HG03575 (cell line): ENCODE data around the gene GPLD1.
"Not testable (repeated sequence)": the region's sequence is repeated elsewhere in the genome, so short reads cannot be mapped to it uniquely, and the experiment has no call there.

ENCODE experiments used
- ATAC-seq: cut with Tn5 transposase; IDR thresholded peaks from one replicate; pipeline ENCODE4 v1.9.1; 2021; ENCODE audit not compliant: unreplicated experiment, insufficient number of reproducible peaks, low FRiP score; ENCODE audit errors: extremely low read depth

The GPLD1 gene

GRCh38 chr6:24430086-24430485 lies 59.3 kb downstream of the GPLD1 start:
- no peak for ATAC-seq

GRCh38 chr6:24429146-24429545 lies 60.2 kb downstream of the GPLD1 start:
- no peak for ATAC-seq

DNA sequence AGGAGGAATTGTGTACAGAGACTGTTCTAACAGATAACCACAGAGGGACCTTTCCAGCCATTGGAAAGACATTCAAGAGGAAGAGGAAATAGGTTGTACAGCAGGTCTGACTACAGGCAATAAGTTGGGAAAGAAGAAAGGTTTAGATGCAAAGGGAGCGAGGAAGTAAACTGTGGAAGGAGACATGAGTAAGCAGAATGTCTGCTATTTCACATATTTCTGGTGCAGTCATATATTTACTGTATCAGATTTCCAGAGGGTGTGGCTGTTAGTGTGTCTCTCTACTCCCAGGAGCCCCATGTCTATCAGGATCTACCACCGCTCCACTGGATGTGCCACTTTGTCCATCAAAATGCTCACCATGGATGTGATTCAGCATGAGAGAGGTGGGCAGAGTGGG lies 60.8 kb downstream of the GPLD1 start:
- ATAC-seq: no peak

- no peak for ATAC-seq
These were observed 62.5 kb downstream of the GPLD1 start for GRCh38 chr6:24426729-24427446.

DNA sequence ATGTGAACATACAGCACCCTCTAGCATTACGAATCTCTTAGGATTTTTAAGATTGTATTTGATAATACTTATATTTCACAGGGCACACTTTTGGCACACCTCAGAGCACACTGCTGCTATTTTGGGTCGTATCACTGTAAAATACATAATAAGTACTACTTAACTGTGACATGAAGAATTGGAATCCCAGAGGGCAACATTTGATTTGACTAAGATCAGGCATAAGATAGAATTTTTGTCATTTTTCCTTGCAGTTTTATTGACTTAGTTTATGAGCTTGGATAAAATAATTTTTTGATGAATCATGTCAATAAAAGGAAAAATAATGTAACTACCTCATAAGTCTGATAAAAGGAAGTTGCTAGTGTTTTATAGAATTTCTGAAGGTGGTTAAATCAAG lies 64.3 kb downstream of the GPLD1 start:
- no peak for ATAC-seq

DNA sequence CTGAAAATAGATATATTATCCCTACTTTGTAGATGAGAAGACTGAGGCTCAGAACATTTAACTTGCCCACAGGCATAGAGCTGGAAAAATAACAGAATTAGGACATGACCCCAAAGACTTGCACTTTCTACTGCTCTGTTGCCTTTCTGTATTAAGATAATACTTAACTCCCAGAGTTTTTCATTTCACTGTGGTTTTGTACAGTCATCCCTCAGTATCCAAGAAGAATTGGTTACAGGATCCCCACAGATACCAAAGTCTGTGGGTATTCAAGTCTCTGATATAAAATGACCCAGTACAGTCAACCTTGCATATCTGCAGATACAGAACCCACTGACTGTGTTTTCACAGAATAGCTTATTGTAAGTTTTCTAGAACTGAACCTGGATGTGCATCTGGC lies 69.9 kb downstream of the GPLD1 start:
- ATAC-seq: no peak

GRCh38 chr6:24415753-24416152 lies 73.6 kb downstream of the GPLD1 start:
- ATAC-seq: peak; percentile 71

GRCh38 chr6:24414531-24414930 lies 74.8 kb downstream of the GPLD1 start:
- ATAC-seq: not testable (repeated sequence)

DNA sequence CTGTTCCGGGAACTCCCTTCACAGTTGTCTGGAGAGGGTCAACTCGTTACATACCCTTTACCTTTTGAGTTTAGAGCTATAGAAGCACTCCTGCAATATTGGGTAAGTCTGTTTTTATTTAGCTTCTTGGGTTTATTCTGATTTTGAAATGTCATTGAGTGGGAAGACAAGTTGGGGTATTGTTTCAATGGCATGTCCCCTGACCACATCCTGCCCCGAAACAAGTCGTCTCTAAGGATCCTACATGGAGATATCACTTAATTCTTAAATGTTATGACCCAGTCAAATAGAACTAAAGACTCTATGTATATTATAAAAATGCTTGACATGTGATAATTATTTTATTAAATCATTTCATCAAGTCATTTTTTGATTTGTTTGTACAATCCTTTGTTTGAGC lies 77.1 kb downstream of the GPLD1 start:
- no peak for ATAC-seq

GRCh38 chr6:24410622-24411021 lies 78.8 kb downstream of the GPLD1 start:
- no peak for ATAC-seq

GRCh38 chr6:24408719-24409410 lies 80.5 kb downstream of the GPLD1 start:
- peak; percentile 94 for ATAC-seq

DNA sequence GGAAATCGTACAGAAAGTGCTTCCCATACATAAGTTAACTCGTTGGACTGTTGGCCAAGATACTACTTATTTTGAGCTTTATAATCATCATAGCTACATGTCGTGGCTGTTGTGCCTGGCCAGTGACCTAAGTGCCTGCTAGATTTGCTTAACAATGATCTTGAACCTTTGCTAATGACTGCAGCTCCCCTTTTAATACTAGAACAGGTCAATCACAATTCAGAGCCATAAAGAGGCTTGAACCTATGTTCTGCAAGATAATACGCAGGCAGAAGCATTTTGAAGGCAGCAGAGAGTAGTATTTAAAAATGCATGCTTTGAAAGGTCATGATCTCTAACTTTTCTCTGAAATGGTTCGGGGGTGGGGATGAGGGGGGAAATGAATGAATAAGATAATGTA lies 84.1 kb downstream of the GPLD1 start:
- ATAC-seq: no peak

DNA sequence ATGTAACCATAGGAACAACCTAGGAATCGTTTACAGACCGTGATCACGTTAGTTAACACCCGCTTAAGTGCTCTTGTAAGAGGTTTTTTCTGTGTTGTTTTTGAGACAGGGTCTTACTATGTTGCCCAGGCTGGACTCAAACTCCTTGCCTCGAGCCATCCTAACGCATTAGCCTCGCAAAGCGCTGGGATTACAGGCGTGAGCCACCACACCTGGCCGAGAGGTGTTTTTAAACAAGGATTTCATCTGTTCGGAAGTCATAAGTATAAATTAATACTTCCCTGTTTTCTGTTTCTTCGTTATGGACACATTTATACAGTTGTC lies 85.9 kb downstream of the GPLD1 start:
- ATAC-seq: no peak

- peak; percentile 81 for ATAC-seq
These were observed 86.5 kb downstream of the GPLD1 start, which contains the start of gene MRS2 for GRCh38 chr6:24402697-24403500. TSS of gene MRS2 (plus strand) at chr6:24402936. CDS start at chr6:24403047, 111 bp downstream.

GRCh38 chr6:24401458-24401857 lies 87.9 kb downstream of the GPLD1 start:
- ATAC-seq: no peak

DNA sequence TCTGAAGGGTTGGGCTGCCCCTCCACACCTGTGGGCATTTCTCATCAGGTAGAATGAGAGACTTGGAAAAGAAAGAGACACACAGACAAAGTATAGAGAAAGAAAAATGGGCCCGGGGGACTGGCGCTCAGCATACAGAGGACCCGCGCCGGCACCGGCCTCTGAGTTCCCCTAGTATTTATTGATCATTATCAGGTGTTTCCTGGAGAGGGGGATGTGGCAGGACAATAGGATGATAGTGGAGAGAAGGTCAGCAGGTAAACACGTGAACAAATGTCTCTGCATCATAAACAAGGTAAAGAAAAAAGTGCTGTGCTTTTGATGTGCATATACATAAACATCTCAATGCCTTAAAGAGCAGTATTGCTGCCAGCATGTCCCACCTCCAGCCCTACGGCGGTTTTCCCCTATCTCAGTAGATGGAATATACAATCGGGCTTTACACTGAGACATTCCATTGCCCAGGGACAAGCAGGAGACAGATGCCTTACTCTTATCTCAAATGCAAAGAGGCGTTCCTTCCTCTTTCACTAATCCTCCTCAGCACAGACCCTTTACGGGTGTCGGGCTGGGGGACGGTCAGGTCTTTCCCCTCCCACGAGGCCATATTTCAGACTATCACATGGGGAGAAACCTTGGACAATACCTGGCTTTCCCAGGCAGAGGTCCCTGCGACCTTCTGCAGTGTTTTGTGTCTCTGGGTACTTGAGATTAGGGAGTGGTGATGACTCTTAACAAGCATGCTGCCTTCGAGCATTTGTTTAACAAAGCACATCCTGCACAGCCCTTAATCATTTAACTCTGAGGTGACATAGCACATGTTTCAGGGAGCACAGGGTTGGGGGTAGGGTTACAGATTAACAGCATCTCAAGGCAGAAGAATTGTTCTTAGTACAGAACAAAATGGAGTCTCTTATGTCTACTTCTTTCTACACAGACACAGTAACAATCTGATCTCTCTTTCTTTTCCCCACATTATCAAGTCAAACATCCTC lies 89.0 kb downstream of the GPLD1 start:
- not testable (repeated sequence) for ATAC-seq

DNA sequence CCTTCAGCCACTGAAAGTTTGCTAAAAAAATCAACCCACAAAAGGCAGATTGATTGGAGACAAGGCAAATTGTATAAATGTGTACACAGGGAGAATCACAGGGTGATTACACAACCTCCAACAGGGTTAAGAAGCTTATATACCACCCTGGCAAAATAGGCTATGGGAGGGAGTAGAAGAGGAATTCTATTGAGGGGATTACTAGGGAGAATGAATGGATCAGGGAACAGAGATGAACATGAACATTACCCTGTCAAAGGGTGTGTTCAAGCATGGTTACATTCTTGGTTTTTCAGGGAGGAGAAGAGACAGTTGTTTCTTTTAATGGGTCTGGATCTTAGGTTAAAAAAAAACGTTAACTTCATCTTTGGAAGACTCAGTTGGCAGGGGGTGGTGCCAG lies 91.7 kb downstream of the GPLD1 start:
- ATAC-seq: no peak

GRCh38 chr6:24396824-24397223 lies 92.6 kb downstream of the GPLD1 start:
- no peak for ATAC-seq
